OCI-LY3 (cell line): ENCODE data around the gene ASB13.

Experiments used
- H2AFZ ChIP-seq: fragments of 200-600, 300-600 bp; shearing (Covaris generic); 2 replicates; pipeline ENCODE4 v1.6.0; 2014; ENCODE audit warnings: antibody characterized with exemption, low read depth, low read length
- H3K27ac ChIP-seq: fragments of 200-600, 300-600 bp; sonication (generic); 2 replicates; pipeline ENCODE4 v1.5.1; 2014; ENCODE audit warnings: mild to moderate bottlenecking, low read length, moderate library complexity, mixed read lengths
- H3K27me3 ChIP-seq: fragments of 200-600, 300-600 bp; sonication (generic); 2 replicates; pipeline ENCODE4 v1.6.1; 2014; ENCODE audit warnings: low read depth, low read length, mixed read lengths
- H3K36me3 ChIP-seq: fragments of 200-600, 300-600 bp; sonication (generic); replicated peaks from 2 replicates; pipeline ENCODE3; 2014; ENCODE audit warnings: low read depth, low read length, mixed read lengths
- H3K4me1 ChIP-seq: fragments of 300-600, 200-600 bp; sonication (generic); 2 replicates; pipeline ENCODE4 v1.6.1; 2014; ENCODE audit warnings: low read length, mixed read lengths
- H3K4me2 ChIP-seq: fragments of 200-600, 300-600 bp; sonication (generic); 2 replicates; pipeline ENCODE4 v1.6.1; 2014; ENCODE audit warnings: low read length, mixed read lengths
- H3K4me3 ChIP-seq: fragments of 300-600, 200-600 bp; sonication (generic); 2 replicates; pipeline ENCODE4 v1.5.1; 2014; ENCODE audit warnings: antibody characterized with exemption, mild to moderate bottlenecking, low read length, moderate library complexity
- H3K79me2 ChIP-seq: fragments of 300-600, 200-600 bp; shearing (Covaris generic); 2 replicates; pipeline ENCODE4 v1.6.1; 2014; ENCODE audit warnings: mild to moderate bottlenecking, low read length, mixed read lengths
- H3K9ac ChIP-seq: fragments of 300-600, 200-600 bp; shearing (Covaris generic); 2 replicates; pipeline ENCODE4 v1.6.0; 2014; ENCODE audit warnings: mild to moderate bottlenecking, low read length, moderate library complexity
- H3K9me3 ChIP-seq: fragments of 200-600, 300-600 bp; shearing (Covaris generic); 2 replicates; pipeline ENCODE4 v1.6.1; 2014; ENCODE audit warnings: low read length, mixed read lengths; ENCODE audit not compliant: insufficient read depth
- H4K20me1 ChIP-seq: fragments of 200-600, 300-600 bp; sonication (generic); 2 replicates; pipeline ENCODE4 v1.6.1; 2016; ENCODE audit warnings: low read length, mixed read lengths; ENCODE audit not compliant: insufficient read depth
- EZH2phosphoT487 ChIP-seq: fragments of 200-600 bp; shearing (Covaris generic); IDR thresholded peaks from 2 replicates; pipeline ENCODE4 v1.6.1; 2018; ENCODE audit warnings: antibody characterized with exemption, mixed run types, low read depth
- TF ChIP-seq, protein P1 (sequence below): fragments of 200-600, 300-600 bp; sonication (generic); IDR thresholded peaks from 2 replicates; pipeline ENCODE4 v1.5.1; 2014; ENCODE audit warnings: antibody characterized with exemption, low read length, low read depth

ASB13 gene

DNA sequence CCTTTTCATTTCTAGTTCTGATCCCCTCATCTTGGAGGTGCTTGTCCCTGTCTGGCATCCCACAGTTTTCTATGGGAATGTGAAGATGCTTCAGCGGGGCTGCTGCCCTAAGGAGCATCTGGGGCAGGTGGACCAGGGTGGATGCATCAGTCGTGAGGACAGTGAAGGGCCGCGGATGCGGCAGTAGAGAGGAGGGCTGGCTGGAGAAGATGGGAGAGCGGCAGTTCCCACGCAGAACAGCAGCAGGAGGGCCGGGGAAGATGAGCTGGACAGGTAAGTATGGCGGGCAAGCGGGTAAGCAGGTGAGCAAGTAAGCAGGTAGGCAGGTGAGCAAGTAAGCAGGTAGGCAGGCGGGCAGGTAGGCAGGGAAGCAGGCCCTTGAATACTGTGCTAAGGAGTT, 48.9 kb downstream of the ASB13 start:
- Histone ChIP-seq H3K4me2 (no peak overlapping the region), H3K27ac (no peak overlapping the region), H2AFZ (no peak overlapping the region), H3K4me3 (no peak overlapping the region), H3K27me3 (no peaks in the 10 kb centered on the region), H3K36me3 (no peaks in the 10 kb centered on the region), H3K79me2 (no peaks in the 10 kb centered on the region), H4K20me1 (no peaks in the 10 kb centered on the region), H3K9ac (no peak overlapping the region), H3K9me3 (no peaks in the 10 kb centered on the region), H3K4me1 (no peaks in the 10 kb centered on the region)
- TF ChIP-seq, protein P1, sequence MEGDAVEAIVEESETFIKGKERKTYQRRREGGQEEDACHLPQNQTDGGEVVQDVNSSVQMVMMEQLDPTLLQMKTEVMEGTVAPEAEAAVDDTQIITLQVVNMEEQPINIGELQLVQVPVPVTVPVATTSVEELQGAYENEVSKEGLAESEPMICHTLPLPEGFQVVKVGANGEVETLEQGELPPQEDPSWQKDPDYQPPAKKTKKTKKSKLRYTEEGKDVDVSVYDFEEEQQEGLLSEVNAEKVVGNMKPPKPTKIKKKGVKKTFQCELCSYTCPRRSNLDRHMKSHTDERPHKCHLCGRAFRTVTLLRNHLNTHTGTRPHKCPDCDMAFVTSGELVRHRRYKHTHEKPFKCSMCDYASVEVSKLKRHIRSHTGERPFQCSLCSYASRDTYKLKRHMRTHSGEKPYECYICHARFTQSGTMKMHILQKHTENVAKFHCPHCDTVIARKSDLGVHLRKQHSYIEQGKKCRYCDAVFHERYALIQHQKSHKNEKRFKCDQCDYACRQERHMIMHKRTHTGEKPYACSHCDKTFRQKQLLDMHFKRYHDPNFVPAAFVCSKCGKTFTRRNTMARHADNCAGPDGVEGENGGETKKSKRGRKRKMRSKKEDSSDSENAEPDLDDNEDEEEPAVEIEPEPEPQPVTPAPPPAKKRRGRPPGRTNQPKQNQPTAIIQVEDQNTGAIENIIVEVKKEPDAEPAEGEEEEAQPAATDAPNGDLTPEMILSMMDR, result no peak
- no peak for TF ChIP-seq EZH2phosphoT487

GRCh38 chr10:5616836-5617235, 49.6 kb downstream of the ASB13 start:
- H3K4me3 ChIP-seq, result no peak overlapping the region
- TF ChIP-seq, protein P1, result no peak
- TF ChIP-seq EZH2phosphoT487, result no peak
- H3K27me3 ChIP-seq, result no peaks in the 10 kb centered on the region
- H3K79me2 ChIP-seq, result no peaks in the 10 kb centered on the region
- no peak overlapping the region for H3K4me2 ChIP-seq
- no peaks in the 10 kb centered on the region for H3K4me1 ChIP-seq
- H3K9me3 ChIP-seq, result no peaks in the 10 kb centered on the region
- no peak overlapping the region for H3K9ac ChIP-seq
- no peak overlapping the region for H3K27ac ChIP-seq
- H2AFZ ChIP-seq, result no peak overlapping the region
- H3K36me3 ChIP-seq, result no peaks in the 10 kb centered on the region
- H4K20me1 ChIP-seq, result no peaks in the 10 kb centered on the region

GRCh38 chr10:5616046-5616445, 50.3 kb downstream of the ASB13 start:
- Histone ChIP-seq H2AFZ (no peak overlapping the region), H3K4me2 (no peak overlapping the region), H4K20me1 (no peaks in the 10 kb centered on the region), H3K27me3 (no peaks in the 10 kb centered on the region), H3K4me1 (no peaks in the 10 kb centered on the region), H3K79me2 (no peaks in the 10 kb centered on the region), H3K9me3 (no peaks in the 10 kb centered on the region), H3K4me3 (no peak overlapping the region), H3K9ac (no peak overlapping the region), H3K36me3 (no peaks in the 10 kb centered on the region), H3K27ac (no peak overlapping the region)
- TF ChIP-seq, protein P1, result no peak
- TF ChIP-seq EZH2phosphoT487, result no peak

DNA sequence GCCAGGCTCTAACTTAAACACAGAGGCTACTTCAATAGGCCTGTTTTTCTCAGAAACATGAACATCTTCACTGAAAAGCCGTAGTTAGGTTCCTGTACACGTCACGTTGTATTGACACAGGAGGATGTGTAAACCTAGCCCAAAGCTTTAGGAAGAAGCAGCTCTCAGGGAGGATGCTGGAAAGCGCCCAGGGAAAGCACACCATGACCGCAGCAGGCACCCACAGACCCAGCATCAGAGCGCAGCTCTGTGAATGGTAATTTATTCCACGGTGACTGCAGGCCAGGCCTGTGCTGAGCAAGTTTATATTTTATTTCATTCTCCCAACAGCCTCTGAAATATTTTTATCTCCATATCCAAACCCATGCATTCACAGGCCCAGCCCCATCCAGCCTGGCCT, 51.1 kb downstream of the ASB13 start:
- Histone ChIP-seq H3K27ac (no peak overlapping the region), H3K36me3 (no peaks in the 10 kb centered on the region), H3K9me3 (no peaks in the 10 kb centered on the region), H3K4me1 (no peaks in the 10 kb centered on the region), H3K4me3 (no peak overlapping the region), H3K27me3 (no peaks in the 10 kb centered on the region), H3K4me2 (no peak overlapping the region), H3K9ac (no peak overlapping the region), H2AFZ (no peak overlapping the region), H4K20me1 (no peaks in the 10 kb centered on the region), H3K79me2 (no peaks in the 10 kb centered on the region)
- no peak for TF ChIP-seq EZH2phosphoT487

GRCh38 chr10:5614155-5614721, 52.2 kb downstream of the ASB13 start:
- no peak overlapping the region for H3K9ac ChIP-seq
- no peak overlapping the region for H3K27ac ChIP-seq
- peaks cover 4% of the 10 kb centered on the region; the same call in 1 of the 2 replicates for H3K27me3 ChIP-seq
- no peak overlapping the region for H2AFZ ChIP-seq
- no peaks in the 10 kb centered on the region for H4K20me1 ChIP-seq
- H3K79me2 ChIP-seq, result no peaks in the 10 kb centered on the region
- no peaks in the 10 kb centered on the region for H3K9me3 ChIP-seq
- H3K4me3 ChIP-seq, result no peak overlapping the region
- H3K4me1 ChIP-seq, result no peaks in the 10 kb centered on the region
- TF ChIP-seq, protein P1, result no peak
- no peak for TF ChIP-seq EZH2phosphoT487
- H3K36me3 ChIP-seq, result no peaks in the 10 kb centered on the region
- H3K4me2 ChIP-seq, result no peak overlapping the region
